HepG2 (cell line): ENCODE measurements around the gene SPPL3. TPM values are rescaled to one million over a fixed set of nuclear protein-coding genes. Genes with fewer than 3 reads are reported as not detected.
A peak's percentile ranks its signal among the peaks of the same experiment; 100 is the strongest.

Source experiments
- ELF4 ChIP-seq: sonication (generic); formaldehyde crosslinking; IDR thresholded peaks from 2 replicates; pipeline ENCODE4 v1.5.0; 2020; ENCODE audit warnings: missing genetic modification reagents, mild to moderate bottlenecking, moderate library complexity, borderline replicate concordance
- GABPA ChIP-seq, 2 experiments: IDR thresholded peaks; 2 replicates each; pipeline ENCODE4 v1.6.1; 2011 to 2016; ENCODE audit warnings: low read depth in 2 of 2, low read length in 1 of 2, missing biosample characterization in 1 of 2, missing genetic modification characterization in 1 of 2
- GMEB2 ChIP-seq: IDR thresholded peaks from 2 replicates; pipeline ENCODE4 v1.6.1; 2016; ENCODE audit warnings: missing biosample characterization, missing genetic modification reagents, low read depth
- HMGXB4 ChIP-seq, 2 experiments: sonication (generic) in 1 of 2; formaldehyde crosslinking in 1 of 2; IDR thresholded peaks; 2 replicates each; pipeline versions ENCODE4 v1.4.0 to v1.6.1; 2018 to 2020; ENCODE audit warnings: missing genetic modification reagents in 2 of 2, borderline replicate concordance in 1 of 2, low read depth in 1 of 2, mild to moderate bottlenecking in 1 of 2, missing biosample characterization in 1 of 2
- HNF1B ChIP-seq: sonication (generic); formaldehyde crosslinking; IDR thresholded peaks from 2 replicates; pipeline ENCODE4 v1.5.1; 2020; ENCODE audit warnings: mild to moderate bottlenecking, moderate library complexity, missing genetic modification reagents
- KLF13 ChIP-seq: sonication (generic); formaldehyde crosslinking; IDR thresholded peaks from 2 replicates; pipeline ENCODE4 v1.4.0; 2020; ENCODE audit warnings: mild to moderate bottlenecking, missing genetic modification reagents
- NBN ChIP-seq: fragments of 450-650 bp; conservative IDR thresholded peaks from 2 replicates; pipeline ENCODE4 v1.6.1; 2017
- SAP130 ChIP-seq: IDR thresholded peaks from 2 replicates; pipeline ENCODE4 v1.6.1; 2016; ENCODE audit warnings: low read depth
- SYNCRIP ChIP-seq: fragments of 200-400 bp; formaldehyde crosslinking; IDR thresholded peaks from 2 replicates; pipeline ENCODE4 v1.6.1; 2018; ENCODE audit warnings: mild to moderate bottlenecking, low read depth, low read length; ENCODE audit not compliant: insufficient read depth
- TFAP4 ChIP-seq: sonication (generic); IDR thresholded peaks from 2 replicates; pipeline ENCODE4 v1.6.1; 2016; ENCODE audit warnings: low read depth, borderline replicate concordance
- ZBTB39 ChIP-seq: sonication (generic); formaldehyde crosslinking; IDR thresholded peaks from 2 replicates; pipeline ENCODE4 v1.5.0; 2020; ENCODE audit warnings: missing genetic modification reagents
- ZBTB8A ChIP-seq: sonication (generic); formaldehyde crosslinking; IDR thresholded peaks from 2 replicates; pipeline ENCODE4 v1.4.0; 2020; ENCODE audit warnings: mild to moderate bottlenecking, low read depth, missing genetic modification reagents, borderline replicate concordance
- ZKSCAN5 ChIP-seq: sonication (generic); formaldehyde crosslinking; IDR thresholded peaks from 2 replicates; pipeline ENCODE4 v1.5.1; 2020; ENCODE audit warnings: mild to moderate bottlenecking, missing genetic modification reagents
- ZNF160 ChIP-seq: sonication (generic); formaldehyde crosslinking; IDR thresholded peaks from 2 replicates; pipeline ENCODE4 v1.8.0; 2022; ENCODE audit warnings: mild to moderate bottlenecking, inconsistent platforms, missing genetic modification reagents
- ZNF414 ChIP-seq: sonication (generic); formaldehyde crosslinking; IDR thresholded peaks from 2 replicates; pipeline ENCODE4 v1.5.0; 2020; ENCODE audit warnings: missing genetic modification reagents
- ZNF576 ChIP-seq: sonication (generic); formaldehyde crosslinking; IDR thresholded peaks from 2 replicates; pipeline ENCODE4 v1.4.0; 2020; ENCODE audit warnings: mild to moderate bottlenecking, missing genetic modification reagents
- ZNF605 ChIP-seq: sonication (generic); formaldehyde crosslinking; IDR thresholded peaks from 2 replicates; pipeline ENCODE4 v1.8.0; 2022; ENCODE audit warnings: mild to moderate bottlenecking, missing genetic modification reagents
- ZNF790 ChIP-seq: sonication (generic); formaldehyde crosslinking; IDR thresholded peaks from 2 replicates; pipeline ENCODE4 v1.8.0; 2022; ENCODE audit warnings: missing genetic modification reagents, mild to moderate bottlenecking, borderline replicate concordance
- ZSCAN9 ChIP-seq: IDR thresholded peaks from 2 replicates; pipeline ENCODE4 v1.6.1; 2016; ENCODE audit warnings: borderline replicate concordance
- polyA plus RNA-seq, 8 experiments: library from polyadenylated mRNA; depleted of rRNA in 3 of 8; stranded (reverse) in 7 of 8; unstranded in 1 of 8; fragments of >200 nt; fragmentation: Illumina TruSeq in 4 of 8; extraction: Trizol in 4 of 8; gene quantifications; 2 replicates each; pipeline versions ENCODE4 v1.2.1 to v1.2.3, GENCODE V29; 2011 to 2016; ENCODE audit warnings: low read depth in 4 of 8, missing spikeins in 1 of 8, mixed read lengths in 1 of 8; ENCODE audit not compliant: insufficient read depth in 1 of 8
- total RNA-seq, 5 experiments: library from RNA; depleted of rRNA; stranded (reverse); fragments of >200 nt; fragmentation: Illumina TruSeq; extraction: Trizol; gene quantifications; 2 replicates each; pipeline ENCODE4 v1.2.3, GENCODE V29; 2016; ENCODE audit warnings: low read depth in 1 of 5

The SPPL3 gene
- total and polyA plus RNA-seq, 2 of the 13 experiments (the other 11 are each of a cell fraction or from before 2014, with no cell fraction given) = 8.9 to 9.1 TPM

GRCh38 chr12:120903412-120904196 is 554 bp downstream of the SPPL3 start (continued):
- TF ChIP-seq ZBTB8A (CRISPR knock-in tag) = no peak
- no peak for TF ChIP-seq SYNCRIP
- TF ChIP-seq KLF13 (CRISPR knock-in tag) = no peak
- TF ChIP-seq NBN = no peak
- no peak for TF ChIP-seq ZNF790 (CRISPR knock-in tag)
- no peak for TF ChIP-seq ZKSCAN5 (CRISPR knock-in tag)
- TF ChIP-seq HNF1B (CRISPR knock-in tag) = no peak
- TF ChIP-seq ZNF605 (CRISPR knock-in tag) = no peak
- no peak for TF ChIP-seq ZBTB39 (CRISPR knock-in tag)
- TF ChIP-seq TFAP4 = peak; percentile 57; the same call in 1 of the 2 replicates
- no peak for TF ChIP-seq ZNF414 (CRISPR knock-in tag)
- TF ChIP-seq ZNF160 = no peak
- TF ChIP-seq GABPA (IDR thresholded peaks at IDR 0.05; ENCODE audit: low read depth, low read length) = peak; percentile 51
- peak; percentile 67 for TF ChIP-seq GABPA (CRISPR knock-in tag; IDR thresholded peaks at IDR 0.05; ENCODE audit: low read depth)
- TF ChIP-seq SAP130 (CRISPR knock-in tag) = peak; percentile 74
- TF ChIP-seq ZNF576 (CRISPR knock-in tag) = no peak
- no peak for TF ChIP-seq GMEB2 (CRISPR knock-in tag)
- TF ChIP-seq HMGXB4 (CRISPR knock-in tag; IDR thresholded peaks at IDR 0.05; ENCODE audit: borderline replicate concordance in 1 of 2, low read depth in 1 of 2) = peak in 1 of 2 experiments; percentile 19; a peak in 2 of 4 replicates
- no peak; the same call in 1 of the 2 replicates for TF ChIP-seq ZSCAN9
- no peak for TF ChIP-seq ELF4 (CRISPR knock-in tag)
